ENCODE results near the gene DNAJC25. TPM values are rescaled to one million over a fixed set of nuclear protein-coding genes. Genes with fewer than 3 reads are reported as not detected.

Gene DNAJC25
- total RNA-seq, 1 donor from 2014 or later = 10.9 TPM

DNA sequence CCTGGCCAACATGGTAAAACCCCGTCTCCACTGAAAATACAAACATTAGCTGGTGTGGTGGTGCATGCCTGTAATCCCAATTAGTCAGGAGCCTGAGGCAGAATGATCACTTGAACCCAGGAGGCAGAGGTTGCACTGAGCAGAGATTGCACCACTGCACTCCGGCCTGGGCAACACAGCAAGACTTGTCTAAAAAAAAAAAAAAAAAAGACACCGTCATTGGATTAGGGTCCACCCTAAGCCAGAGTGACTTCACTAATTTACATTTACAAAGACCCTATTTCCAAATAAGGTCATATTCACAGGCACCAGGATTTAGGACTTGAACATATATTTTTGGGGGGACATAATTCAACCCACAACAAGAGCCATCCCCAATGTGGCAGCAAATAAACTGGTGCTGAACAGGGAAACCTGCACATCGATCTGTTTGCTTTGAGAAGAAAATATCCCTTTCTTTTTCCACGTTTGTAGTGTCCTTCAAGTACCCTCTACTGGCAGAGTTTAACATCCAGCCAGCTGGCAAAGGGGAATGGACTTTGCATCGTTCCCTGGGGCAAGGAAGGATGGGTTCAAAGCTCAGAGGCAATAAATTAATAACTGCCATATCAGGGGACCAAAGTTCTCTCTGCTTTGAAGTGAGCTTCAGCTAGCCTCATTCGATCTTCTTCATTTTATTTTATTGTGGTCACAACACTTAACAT, 3.7 kb upstream of the DNAJC25 start:
- no peak for DNase-seq

- DNase-seq = no peak
Observed at GRCh38 chr9:111628411-111628810, 2.7 kb upstream of the DNAJC25 start.

DNA sequence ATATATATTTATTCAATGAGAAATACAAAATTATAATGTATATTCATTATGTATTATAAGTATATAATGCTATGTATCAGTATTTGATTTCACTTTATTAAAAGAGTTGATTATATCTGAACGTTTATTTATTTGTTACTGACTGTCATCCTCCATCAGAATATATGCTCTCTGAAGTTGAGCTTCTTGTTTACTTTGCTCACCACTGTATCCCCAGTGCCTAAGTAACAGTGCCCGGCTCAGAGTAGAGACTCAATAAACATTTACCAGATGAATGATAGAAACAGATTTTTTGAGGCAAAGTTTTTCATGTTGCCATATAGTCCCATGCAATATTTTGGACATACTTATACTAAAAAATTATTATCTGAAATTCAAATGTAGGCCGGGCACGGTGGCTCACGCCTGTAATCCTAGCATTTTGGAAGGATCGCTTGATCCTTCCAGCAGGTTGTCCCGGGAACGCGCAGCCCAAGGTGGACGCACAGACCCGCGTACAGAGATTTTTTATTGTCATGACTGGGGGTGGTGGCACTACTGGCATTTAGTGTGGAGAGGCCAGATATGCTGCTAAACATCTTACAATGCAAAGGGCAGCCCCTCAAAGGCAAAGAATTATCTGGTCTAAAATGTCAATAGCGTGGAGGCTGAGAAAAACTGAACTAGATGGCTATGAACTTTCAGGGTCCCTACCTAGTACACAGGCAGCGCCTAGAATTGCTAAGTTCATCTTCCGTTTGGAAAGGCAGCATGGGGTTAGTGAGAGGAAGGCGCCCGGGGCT, 761 bp upstream of the DNAJC25 start:
- no peak for DNase-seq

DNA sequence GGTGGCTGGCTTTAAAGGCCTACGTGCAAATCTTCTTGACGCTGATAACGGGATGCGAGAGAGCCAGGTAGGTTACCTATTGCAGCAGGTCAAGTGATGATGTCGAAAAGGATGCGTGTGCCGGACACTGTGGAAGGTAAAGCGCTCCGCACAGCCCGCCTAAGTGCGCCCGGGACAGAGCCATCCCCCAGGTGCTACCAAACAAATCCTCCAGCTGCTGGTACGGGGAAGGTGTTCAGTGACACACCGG, 245 bp upstream of the DNAJC25 start:
- no peak for DNase-seq

- no peak for DNase-seq
Observed at GRCh38 chr9:111632060-111632459, 926 bp downstream of the DNAJC25 start.

GRCh38 chr9:111632695-111633388, 1.7 kb downstream of the DNAJC25 start:
- DNase-seq = no peak

GRCh38 chr9:111633389-111633736, 2.2 kb downstream of the DNAJC25 start:
- DNase-seq = peak; percentile 21

DNA sequence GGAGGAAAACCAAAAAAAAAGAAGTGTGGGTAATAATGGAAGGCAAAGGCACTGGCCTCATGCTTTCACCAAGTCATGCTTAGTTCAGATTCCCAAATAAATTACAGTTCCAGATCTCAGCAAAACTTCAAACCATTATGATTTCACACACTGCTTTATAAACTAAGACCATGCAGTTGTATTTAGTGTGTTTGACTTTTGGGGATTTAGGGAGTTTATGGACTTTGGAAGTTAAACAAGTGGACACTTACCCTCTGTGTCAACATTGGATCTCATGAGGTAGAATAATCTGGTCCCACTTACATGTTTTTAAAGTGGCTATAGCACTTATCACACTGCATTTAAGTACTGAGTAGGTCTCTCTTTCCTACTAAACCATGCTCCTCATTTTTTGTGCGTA, 3.7 kb downstream of the DNAJC25 start:
- no peak for DNase-seq

- DNase-seq = no peak
Observed at GRCh38 chr9:111637421-111637950, 6.4 kb downstream of the DNAJC25 start.

DNA sequence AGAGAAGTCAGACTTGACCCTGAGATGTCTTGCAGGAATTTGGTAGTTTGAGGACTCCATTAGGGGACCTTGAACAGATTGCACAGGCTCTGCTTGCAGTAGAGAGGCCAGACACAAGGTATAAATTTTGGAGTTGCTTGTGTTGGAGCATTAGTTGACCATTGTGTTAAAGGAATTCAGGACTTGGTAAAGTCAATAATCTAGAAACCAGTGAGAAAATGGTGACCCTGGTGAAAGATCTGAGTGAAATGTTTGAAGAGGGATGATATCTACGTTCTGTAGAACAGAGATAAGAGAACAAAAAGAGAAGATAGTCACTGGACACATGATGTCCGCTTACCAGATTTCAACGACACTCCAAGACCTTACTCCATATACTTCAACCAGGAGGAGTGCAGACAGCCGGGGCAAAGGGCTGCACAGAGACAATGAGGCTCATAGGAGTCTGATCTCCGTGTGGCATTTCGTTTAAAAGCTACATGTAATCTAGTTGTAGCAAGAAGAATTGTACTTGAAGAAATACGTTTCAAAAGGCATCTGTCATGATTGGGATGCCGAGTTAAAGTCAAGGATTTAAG, 13.2 kb downstream of the DNAJC25 start:
- no peak for DNase-seq

- DNase-seq = no peak
Observed at GRCh38 chr9:111645806-111646205, 14.7 kb downstream of the DNAJC25 start.

DNA sequence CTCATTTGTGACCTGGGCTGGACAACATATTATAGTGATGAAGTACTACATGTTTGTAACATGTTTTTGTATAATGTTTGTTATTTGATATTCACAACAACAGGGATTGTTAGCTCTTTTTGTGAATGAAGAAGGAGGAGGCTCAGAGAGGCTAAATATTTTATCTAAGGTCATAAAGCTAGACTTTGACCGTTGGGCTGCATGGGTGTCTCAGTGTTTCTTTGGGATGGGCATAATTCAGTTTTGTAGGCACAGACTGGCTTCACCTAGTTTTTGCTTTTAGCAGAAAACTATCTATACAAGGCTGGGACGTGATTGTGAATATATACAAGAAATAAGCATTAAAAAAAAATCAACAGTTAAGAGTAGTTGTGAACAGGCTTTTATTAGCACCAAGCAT, 15.3 kb downstream of the DNAJC25 start:
- no peak for DNase-seq

GRCh38 chr9:111648066-111648465, 16.9 kb downstream of the DNAJC25 start:
- DNase-seq = no peak

- DNase-seq = no peak
Observed at GRCh38 chr9:111649016-111649415, 17.9 kb downstream of the DNAJC25 start.

GRCh38 chr9:111657051-111657450, 25.9 kb downstream of the DNAJC25 start:
- no peak for DNase-seq

DNA sequence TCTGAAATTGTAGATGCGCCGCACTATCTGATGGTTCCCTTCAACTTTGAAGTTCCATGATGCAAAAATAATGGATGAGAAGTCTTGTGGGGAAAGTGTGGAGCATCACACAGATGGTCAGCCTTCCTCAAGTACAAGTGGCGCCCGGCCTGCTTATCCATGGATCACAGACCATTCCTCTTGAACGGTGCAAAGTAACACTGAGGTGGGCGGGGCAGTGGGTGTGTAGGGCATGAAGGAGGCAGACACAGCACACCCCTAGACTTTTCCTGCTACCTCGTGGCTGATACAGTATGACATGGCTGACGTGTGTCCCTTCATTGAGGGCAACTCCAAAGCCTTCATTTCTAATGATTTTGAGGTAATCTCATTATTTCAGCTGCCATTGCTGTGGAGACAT, 27.8 kb downstream of the DNAJC25 start:
- no peak for DNase-seq

DNA sequence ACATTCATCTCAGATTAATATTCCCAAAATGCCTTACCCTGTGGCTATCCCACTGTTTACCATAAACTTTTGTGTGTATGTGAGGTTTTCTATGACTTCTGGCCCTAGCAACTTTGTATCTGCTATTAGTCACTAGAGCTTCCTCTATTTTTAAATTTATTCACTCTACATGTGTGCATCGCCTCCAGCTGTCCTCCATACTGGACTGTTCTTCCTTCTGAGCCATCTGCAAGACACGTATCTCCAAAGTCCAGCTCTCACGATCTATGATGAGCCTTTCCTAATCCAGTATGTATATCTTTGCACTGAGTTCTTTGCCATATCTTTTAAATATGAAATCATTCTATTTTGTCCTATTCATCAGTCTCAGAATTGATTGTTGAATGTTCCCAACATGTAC, 28.6 kb downstream of the DNAJC25 start:
- DNase-seq = no peak

DNA sequence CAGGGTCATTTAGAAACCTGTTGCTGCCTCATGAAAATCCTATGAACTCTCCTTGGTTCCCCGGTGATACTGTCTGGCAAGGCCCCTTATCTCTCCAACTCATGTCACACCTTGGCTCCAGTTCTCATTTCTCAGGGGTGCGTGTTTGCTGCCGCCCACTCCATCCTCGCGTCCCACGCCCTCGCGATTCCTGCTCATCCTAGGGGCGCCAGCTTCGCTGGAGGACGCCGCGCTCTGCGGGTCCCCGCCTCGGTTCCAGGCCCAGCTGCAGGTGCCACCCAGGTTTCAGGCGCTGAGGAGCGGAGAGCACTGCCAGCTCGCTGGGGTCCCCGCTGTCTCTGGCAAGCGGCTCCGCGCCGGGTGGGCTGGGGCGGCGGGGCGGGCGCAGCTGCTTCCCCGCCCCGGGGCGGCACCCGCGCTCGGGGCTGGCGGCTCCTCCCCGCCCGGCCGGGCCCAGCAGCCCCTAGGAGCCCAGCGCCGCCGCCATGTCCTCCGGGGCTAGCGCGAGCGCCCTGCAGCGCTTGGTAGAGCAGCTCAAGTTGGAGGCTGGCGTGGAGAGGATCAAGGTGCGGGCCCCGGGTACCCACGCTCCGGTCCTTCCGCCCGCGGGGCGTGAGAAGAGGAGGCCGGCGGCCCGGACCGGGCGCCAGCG, 30.1 kb downstream of the DNAJC25 start, which contains the start of gene GNG10:
TSS of gene GNG10 (plus strand) at position 456 of the 652 bp plus-strand sequence. CDS start at position 486, 30 bp downstream.
- DNase-seq = peak; percentile 83

GRCh38 chr9:111661802-111662521, 30.8 kb downstream of the DNAJC25 start:
- peak; percentile 48 for DNase-seq

DNA sequence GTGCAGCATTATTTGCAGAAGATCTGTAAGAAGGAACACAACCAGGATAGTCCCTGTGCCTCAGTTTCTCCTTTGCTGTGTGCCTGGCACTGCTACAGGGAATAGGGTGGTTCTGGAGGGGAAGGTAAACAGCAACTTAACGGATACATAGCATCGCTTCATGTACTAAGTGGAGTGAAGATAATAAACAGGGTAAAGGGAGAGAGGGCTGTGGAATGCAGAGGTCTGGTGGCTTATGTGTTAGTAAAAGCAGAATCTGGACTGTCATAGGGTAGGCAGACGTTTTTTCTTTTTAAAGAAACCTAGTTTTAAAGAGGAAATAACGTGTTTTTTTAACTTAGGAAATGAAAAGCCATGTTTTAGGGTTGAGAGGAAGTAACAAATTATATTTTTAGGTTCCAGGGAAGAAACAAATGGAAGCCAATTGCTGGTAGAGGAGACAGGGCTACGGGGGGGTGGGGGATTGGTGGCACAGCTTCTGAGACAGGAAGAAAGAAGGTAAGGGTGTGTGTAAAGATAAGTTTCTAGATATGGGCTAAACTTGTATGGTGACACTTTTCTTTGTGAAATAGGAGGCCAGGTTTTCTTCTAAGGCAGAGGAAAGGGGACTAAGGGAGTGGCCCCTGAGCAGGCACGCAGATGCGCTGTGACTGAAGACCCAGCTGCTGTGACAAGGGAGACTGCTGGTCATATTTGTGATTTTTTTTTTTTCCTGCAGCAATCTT, 31.6 kb downstream of the DNAJC25 start:
- DNase-seq = peak; percentile 1

GRCh38 chr9:111663301-111663823, 32.2 kb downstream of the DNAJC25 start:
- no peak for DNase-seq

Data from tongue (tissue), 2 donors.